Measurements from ENCODE around the gene TNFRSF9.
"Not testable (repeated sequence)": the region's sequence is repeated elsewhere in the genome, so short reads cannot be mapped to it uniquely, and the experiment has no call there.

The TNFRSF9 gene

DNA sequence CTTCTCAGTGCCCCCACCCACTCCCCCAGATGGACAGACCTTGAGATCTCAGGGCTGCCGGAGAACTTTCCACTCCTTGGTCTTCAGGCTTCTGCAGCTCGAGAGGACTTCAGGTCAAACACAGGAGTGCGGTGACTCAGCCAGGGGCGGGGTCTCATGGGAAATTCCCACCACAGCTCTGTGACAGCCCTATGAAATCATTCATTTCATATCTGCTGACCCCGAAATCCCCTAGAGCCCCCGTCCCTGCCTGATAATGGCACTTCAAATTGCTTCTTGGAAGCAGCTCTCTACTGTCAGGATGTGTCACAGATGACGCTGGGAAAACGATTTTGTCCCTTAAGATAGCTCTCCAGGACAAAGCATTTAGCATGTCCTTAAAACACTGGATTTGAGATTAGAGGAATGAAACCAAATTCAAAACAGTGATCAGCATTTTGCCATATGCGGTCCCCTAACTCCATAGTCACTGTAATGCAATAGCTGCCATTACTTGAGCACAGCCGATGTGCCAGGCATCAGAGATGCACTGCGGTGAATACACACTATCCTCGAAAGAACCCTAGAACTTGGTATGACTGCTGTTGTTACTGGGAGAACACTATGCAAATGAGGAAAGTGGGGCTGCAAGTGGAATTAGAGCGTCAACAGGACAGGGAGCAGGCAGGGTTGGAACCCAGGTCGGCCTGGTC, at the start of gene TNFRSF9:
Gene TNFRSF9, minus strand, starts transcription at position 95 of the 692 bp plus-strand sequence. CDS start 845 bp downstream, outside the sequence.
- in situ Hi-C loops (cut with HindIII; ENCODE audit: low sequenced_read_pairs) = no loop called here

DNA sequence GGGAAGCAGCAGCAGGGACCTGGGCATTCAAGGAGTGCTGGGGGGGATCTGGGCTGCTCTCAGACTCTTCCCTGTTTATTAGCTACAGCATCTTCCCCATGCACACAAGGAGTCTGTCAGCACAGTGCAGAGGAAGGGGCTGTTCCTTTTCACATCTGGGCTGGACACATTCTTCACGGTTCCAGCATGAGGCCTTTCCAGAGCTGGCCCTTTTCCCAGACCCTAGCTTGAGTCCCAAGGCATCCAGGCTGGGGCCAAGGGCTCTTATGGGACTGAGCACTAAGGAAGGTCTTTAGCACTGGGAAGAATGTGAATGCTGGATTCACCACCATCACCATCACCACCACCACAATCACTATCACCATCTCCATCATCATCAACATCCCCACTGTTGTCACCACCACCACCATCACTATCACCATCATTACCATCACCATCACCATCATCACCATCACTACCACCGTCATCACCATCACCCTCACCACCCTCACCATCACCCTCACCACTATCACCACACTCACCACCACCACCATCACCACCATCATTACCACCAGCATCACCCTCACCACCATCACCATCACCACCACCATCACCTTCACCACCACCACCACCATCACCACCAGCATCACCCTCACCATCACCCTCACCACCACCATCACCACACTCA, 49.3 kb upstream of the TNFRSF9 start:
- in situ Hi-C loops (cut with HindIII; ENCODE audit: low sequenced_read_pairs) = no loop called here

DNA sequence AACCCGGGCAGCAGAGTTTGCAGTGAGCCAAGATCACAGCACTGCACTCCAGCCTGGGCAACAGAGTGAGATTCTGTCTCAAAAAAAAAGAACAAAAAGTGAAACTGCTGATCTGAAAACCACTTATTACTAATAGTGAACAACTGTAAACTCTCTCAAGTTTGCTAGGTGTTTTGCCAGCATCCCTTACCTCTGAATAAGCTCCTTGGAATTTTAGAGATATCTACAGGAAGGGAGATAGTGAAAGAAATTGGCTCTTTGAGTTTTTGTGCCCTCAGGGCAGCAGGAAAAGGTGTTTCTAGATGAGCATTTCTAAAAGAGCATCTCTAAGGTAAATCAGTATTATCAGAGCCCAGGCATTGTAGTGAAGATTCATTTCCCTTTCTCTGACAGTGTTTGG, 47.9 kb upstream of the TNFRSF9 start:
- in situ Hi-C loops (cut with HindIII; ENCODE audit: low sequenced_read_pairs) = no loop called here

DNA sequence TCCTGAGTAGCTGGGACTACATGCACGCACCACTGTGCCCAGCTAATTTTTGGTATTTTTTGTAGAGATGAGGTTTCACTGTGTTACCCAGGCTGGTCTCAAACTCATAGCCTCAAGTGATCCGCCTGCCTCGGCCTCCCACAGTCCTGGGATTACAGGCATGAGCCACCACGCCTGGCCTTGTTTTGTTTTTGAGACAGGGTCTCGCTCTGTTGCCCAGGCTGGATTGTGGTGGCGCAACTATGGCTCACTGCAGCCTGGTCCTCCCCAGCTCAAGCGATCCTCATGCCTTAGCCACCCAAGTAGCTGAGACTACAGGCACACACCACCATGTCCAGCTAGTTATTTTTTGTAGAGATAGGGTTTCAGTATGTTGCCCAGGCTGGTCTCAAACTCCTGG, 46.9 kb upstream of the TNFRSF9 start:
- in situ Hi-C loops (cut with HindIII; ENCODE audit: low sequenced_read_pairs) = no loop called here

GRCh38 chr1:7985851-7986612, 45.4 kb upstream of the TNFRSF9 start:
- in situ Hi-C loops (cut with HindIII; ENCODE audit: low sequenced_read_pairs) = no loop called here

DNA sequence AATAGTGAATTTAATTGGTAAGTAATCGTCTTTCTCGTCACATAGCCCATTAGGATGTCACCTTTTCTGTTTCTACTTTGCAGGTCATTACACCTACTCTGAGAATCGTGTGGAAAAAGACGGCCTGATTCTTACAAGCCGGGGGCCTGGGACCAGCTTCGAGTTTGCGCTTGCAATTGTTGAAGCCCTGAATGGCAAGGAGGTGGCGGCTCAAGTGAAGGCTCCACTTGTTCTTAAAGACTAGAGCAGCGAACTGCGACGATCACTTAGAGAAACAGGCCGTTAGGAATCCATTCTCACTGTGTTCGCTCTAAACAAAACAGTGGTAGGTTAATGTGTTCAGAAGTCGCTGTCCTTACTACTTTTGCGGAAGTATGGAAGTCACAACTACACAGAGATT, 44.2 kb upstream of the TNFRSF9 start:
- in situ Hi-C loops (cut with HindIII; ENCODE audit: low sequenced_read_pairs) = no loop called here

GRCh38 chr1:7983086-7983778, 42.6 kb upstream of the TNFRSF9 start:
- in situ Hi-C loops (cut with HindIII; ENCODE audit: low sequenced_read_pairs) = no loop called here

DNA sequence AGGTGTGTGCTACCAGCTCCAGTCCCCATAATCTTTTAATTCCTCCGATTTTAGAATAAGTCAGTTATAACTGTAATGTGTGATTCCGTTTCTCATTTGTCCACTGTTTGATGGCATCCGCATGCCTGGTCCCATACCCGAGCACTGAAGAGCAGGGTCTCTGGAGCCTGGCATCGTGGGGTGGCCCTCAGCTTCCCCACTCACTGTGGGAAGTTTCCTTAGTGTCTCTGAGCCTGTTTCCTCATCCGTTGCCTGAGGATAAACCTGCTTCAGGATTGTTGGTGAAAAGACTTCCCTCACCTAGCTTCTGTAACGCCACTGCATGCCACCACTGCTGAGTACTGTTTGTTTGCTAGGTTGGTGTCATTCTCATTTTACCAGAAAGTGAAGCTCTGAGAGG, 40.3 kb upstream of the TNFRSF9 start:
- in situ Hi-C loops (cut with HindIII; ENCODE audit: low sequenced_read_pairs) = no loop called here

DNA sequence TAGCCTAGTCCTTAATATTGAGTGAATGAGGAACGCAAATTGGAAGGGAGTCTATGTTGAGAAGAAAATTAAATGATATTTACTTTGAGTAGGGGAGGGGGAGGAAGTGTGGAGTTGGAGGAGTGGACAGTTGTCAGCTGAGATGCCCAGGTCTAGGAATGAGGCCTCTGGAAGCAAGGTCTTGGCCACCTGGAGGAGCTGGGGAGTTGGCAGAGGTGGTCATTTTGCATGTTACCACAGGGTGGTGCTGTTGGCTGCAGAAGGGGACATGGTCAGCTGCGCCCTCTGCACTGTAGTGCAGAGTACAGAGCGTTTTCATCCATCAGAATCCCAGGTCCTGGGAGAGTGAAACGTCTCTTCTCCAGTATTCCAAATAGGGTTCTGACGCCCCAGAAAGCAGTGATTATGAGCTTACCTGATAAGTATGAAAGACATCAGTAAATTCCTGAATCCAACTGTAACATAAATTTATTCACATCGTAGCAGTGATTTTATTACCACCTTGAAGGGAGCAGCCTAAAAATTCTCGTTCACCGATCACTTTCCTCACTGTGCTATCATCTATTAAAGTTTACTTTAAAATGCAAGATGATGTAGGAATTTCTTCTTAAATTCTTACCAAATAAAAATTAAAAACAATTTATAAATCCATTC, 34.7 kb upstream of the TNFRSF9 start:
- in situ Hi-C loops (cut with HindIII; ENCODE audit: low sequenced_read_pairs) = no loop called here

DNA sequence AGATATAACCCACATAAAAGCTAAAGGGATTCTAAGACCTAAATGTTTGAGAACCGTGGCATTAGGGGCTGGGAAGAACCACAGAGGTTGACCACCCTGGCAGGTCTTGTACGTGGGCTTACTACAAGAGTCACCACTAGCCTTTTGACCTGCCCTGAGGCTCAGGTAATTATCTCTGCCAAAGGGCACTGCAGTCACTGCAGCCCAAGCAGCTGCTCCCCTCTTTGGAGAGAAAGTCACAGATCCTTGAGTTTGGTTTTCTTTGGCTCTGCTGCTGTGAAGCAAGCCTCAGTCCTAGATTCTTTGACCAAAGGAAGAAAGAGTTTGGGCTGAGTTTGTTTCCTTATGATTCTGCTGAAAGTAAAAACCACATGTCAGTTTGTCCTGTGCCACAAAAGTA, 32.4 kb upstream of the TNFRSF9 start:
- in situ Hi-C loops (cut with HindIII; ENCODE audit: low sequenced_read_pairs) = no loop called here

DNA sequence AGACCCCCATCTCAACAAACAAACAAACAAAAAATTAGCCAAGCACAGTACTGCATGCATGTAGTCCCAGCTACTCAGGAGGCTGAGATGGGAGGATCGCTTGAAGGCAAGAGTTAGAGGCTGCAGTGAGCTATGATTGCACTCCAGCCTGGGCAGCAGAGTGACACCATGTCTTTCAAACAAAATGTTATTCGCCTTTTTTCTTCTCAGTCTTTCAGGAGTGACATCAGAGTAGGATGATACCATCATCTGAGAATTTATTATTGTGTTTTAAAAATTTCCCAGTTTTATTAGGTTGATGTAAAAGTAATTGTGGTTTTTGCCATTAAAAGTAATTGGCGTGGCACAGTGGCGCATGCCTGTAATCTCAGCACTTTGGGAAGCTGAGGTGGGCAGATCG, 31.6 kb upstream of the TNFRSF9 start:
- in situ Hi-C loops (cut with HindIII; ENCODE audit: low sequenced_read_pairs) = no loop called here

DNA sequence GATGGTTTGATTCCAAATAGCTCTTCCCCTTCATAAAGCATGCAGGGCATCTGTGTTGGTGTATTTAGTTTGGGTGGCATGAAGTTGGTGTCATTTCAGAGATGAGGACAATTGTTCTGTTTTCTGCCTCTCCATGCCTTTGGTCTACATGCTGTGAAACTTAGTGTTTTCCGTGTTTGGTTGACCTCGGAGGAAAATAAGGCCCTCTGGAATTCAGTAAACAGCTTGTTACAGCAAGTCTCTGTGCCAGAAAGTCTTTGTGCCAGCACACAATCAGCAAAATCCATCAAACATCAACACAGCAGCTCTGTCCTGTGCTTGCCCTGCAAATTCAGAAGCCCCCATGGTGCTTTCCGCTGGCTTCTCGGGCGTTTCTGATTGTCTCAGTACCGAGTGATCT, 30.4 kb upstream of the TNFRSF9 start:
- in situ Hi-C loops (cut with HindIII; ENCODE audit: low sequenced_read_pairs) = no loop called here

GRCh38 chr1:7970246-7970645, 29.6 kb upstream of the TNFRSF9 start:
- in situ Hi-C loops (cut with HindIII; ENCODE audit: low sequenced_read_pairs) = no loop called here

GRCh38 chr1:7967651-7968050, 27.0 kb upstream of the TNFRSF9 start:
- in situ Hi-C loops (cut with HindIII; ENCODE audit: low sequenced_read_pairs) = no loop called here

DNA sequence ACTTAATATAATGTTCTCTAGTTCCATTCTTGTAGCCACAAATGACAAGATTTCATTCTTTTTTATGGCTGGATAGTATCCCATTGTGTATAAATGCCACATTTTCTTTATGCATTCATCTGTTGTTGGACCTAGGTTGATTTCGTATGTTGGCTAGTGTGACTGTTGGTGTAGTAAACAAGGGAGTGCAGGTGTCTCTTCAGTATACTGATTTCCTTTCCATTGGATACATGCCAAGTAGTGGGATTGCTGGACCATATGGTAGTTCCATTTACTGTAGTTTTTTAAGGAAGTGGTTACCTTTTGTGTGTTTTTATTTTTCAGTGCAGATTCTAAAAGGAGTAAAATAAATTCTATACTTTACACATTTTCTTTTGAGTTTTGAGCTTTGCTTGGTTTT, 26.6 kb upstream of the TNFRSF9 start:
- in situ Hi-C loops (cut with HindIII; ENCODE audit: low sequenced_read_pairs) = no loop called here

- in situ Hi-C loops (cut with HindIII; ENCODE audit: low sequenced_read_pairs) = no loop called here
Measured at GRCh38 chr1:7964476-7964875, 23.8 kb upstream of the TNFRSF9 start.

DNA sequence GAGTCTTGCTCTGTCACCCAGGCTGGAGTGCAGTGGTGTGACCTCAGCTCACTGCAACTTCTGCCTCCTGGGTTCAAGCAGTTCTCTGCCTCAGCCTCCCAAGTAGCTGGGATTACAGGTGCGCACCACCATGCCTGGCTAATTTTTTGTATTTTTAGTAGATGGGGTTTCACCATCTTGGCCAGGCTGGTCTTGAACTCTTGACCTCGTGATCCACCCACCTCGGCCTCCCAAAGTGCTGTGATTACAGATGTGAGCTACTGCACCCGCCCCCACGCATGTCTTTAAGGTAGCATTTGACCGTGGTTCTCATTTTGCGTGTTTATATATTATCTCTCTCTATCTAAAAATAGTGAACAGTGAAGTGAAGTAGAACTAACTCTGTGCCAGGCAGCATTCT, 23.2 kb upstream of the TNFRSF9 start:
- in situ Hi-C loops (cut with HindIII; ENCODE audit: low sequenced_read_pairs) = not testable (repeated sequence)

GRCh38 chr1:7963378-7963730, 22.7 kb upstream of the TNFRSF9 start:
- in situ Hi-C loops (cut with HindIII; ENCODE audit: low sequenced_read_pairs) = not testable (repeated sequence)

GRCh38 chr1:7962636-7963377, 22.2 kb upstream of the TNFRSF9 start:
- in situ Hi-C loops (cut with HindIII; ENCODE audit: low sequenced_read_pairs) = no loop called here

- in situ Hi-C loops (cut with HindIII; ENCODE audit: low sequenced_read_pairs) = no loop called here
Measured at GRCh38 chr1:7962014-7962335, 21.3 kb upstream of the TNFRSF9 start.
